ENCODE results near the gene CYP2C8. TPM values are rescaled to one million over a fixed set of nuclear protein-coding genes. Genes with fewer than 3 reads are reported as not detected.
"Not testable (repeated sequence)": the region's sequence is repeated elsewhere in the genome, so short reads cannot be mapped to it uniquely, and the experiment has no call there.

CYP2C8 gene
- 0.22 TPM for total RNA-seq
- long read RNA-seq, result 0 reads

- intact Hi-C loops (cut with DNase I), result no loop called here
- no peak for DNase-seq
- no peak for ATAC-seq (ENCODE audit: poor library complexity)
These were observed at the start of gene CYP2C8 for GRCh38 chr10:95069286-95069685. Gene CYP2C8 (minus strand): TSS chr10:95069497. CDS start chr10:95069402, 95 bp downstream.

- DNase-seq (no peak), ATAC-seq (ENCODE audit: poor library complexity) (no peak)
- intact Hi-C loops (cut with DNase I), result no loop called here
These were observed 47.6 kb upstream of the CYP2C8 start for GRCh38 chr10:95116869-95117269.

GRCh38 chr10:95110823-95111222 is 41.5 kb upstream of the CYP2C8 start:
- DNase-seq; ATAC-seq (ENCODE audit: poor library complexity); intact Hi-C loops (cut with DNase I): not testable (repeated sequence)

- intact Hi-C loops (cut with DNase I), result no loop called here
- DNase-seq, result no peak
- ATAC-seq (ENCODE audit: poor library complexity), result no peak
These were observed 28.5 kb upstream of the CYP2C8 start for GRCh38 chr10:95097805-95098204.

- no peak for DNase-seq
- ATAC-seq (ENCODE audit: poor library complexity), result no peak
- intact Hi-C loops (cut with DNase I), result no loop called here
These were observed 26.8 kb upstream of the CYP2C8 start for GRCh38 chr10:95096143-95096542.

GRCh38 chr10:95079626-95080025 is 10.3 kb upstream of the CYP2C8 start:
- DNase-seq; ATAC-seq (ENCODE audit: poor library complexity); intact Hi-C loops (cut with DNase I): not testable (repeated sequence)

- intact Hi-C loops (cut with DNase I), result no loop called here
- no peak for ATAC-seq (ENCODE audit: poor library complexity)
- DNase-seq, result no peak
These were observed 8.3 kb upstream of the CYP2C8 start for GRCh38 chr10:95077556-95077955.

GRCh38 chr10:95071107-95071660 is 1.9 kb upstream of the CYP2C8 start:
- intact Hi-C loops (cut with DNase I), result no loop called here
- no peak for DNase-seq
- no peak for ATAC-seq (ENCODE audit: poor library complexity)

GRCh38 chr10:95064125-95064524 is 5.2 kb downstream of the CYP2C8 start:
- DNase-seq; intact Hi-C loops (cut with DNase I); ATAC-seq (ENCODE audit: poor library complexity): not testable (repeated sequence)

- intact Hi-C loops (cut with DNase I), result no loop called here
- DNase-seq, result no peak
- no peak for ATAC-seq (ENCODE audit: poor library complexity)
These were observed 12.4 kb downstream of the CYP2C8 start for GRCh38 chr10:95056744-95057363.

- intact Hi-C loops (cut with DNase I), result no loop called here
- ATAC-seq (ENCODE audit: poor library complexity) (no peak), DNase-seq (no peak)
These were observed 19.4 kb downstream of the CYP2C8 start for GRCh38 chr10:95049919-95050318.

GRCh38 chr10:95048206-95048605 is 21.1 kb downstream of the CYP2C8 start:
- no peak for DNase-seq
- no peak for ATAC-seq (ENCODE audit: poor library complexity)
- intact Hi-C loops (cut with DNase I), result no loop called here

- no peak for ATAC-seq (ENCODE audit: poor library complexity)
- intact Hi-C loops (cut with DNase I), result no loop called here
- DNase-seq, result no peak
These were observed 30.0 kb downstream of the CYP2C8 start for GRCh38 chr10:95039281-95039680.

GRCh38 chr10:95035332-95036295 is 33.7 kb downstream of the CYP2C8 start:
- DNase-seq (no peak), ATAC-seq (ENCODE audit: poor library complexity) (no peak)
- intact Hi-C loops (cut with DNase I), result no loop called here

- intact Hi-C loops (cut with DNase I), result no loop called here
- no peak for ATAC-seq (ENCODE audit: poor library complexity)
- DNase-seq, result no peak
These were observed 34.9 kb downstream of the CYP2C8 start for GRCh38 chr10:95034401-95034800.

- no peak for DNase-seq
- ATAC-seq (ENCODE audit: poor library complexity), result no peak
- intact Hi-C loops (cut with DNase I), result no loop called here
These were observed 37.6 kb downstream of the CYP2C8 start for GRCh38 chr10:95031656-95032055.

GRCh38 chr10:95026461-95026860 is 42.8 kb downstream of the CYP2C8 start:
- no peak for ATAC-seq (ENCODE audit: poor library complexity)
- intact Hi-C loops (cut with DNase I), result no loop called here
- DNase-seq, result no peak

- DNase-seq, result no peak
- intact Hi-C loops (cut with DNase I), result no loop called here
- no peak for ATAC-seq (ENCODE audit: poor library complexity)
These were observed 71.5 kb downstream of the CYP2C8 start for GRCh38 chr10:94997741-94998174.

GRCh38 chr10:94992811-94993210 is 76.5 kb downstream of the CYP2C8 start:
- DNase-seq (no peak), ATAC-seq (ENCODE audit: poor library complexity) (no peak)
- intact Hi-C loops (cut with DNase I), result no loop called here

All from Right ventricle myocardium superior (tissue), 1 donor.